Stimulated activated naive CD8-positive, alpha-beta T cell treated with anti-CD3 and anti-CD28 coated beads, Interleukin-15, Interleukin-2, amounts not matched to agents 100 ng/mL and 50 ng/mL, for 24 hours (primary cell): ENCODE results near the gene PPP2R5E.
A peak's percentile ranks its signal among the peaks of the same experiment; 100 is the strongest.
"Not testable (repeated sequence)": the region's sequence is repeated elsewhere in the genome, so short reads cannot be mapped to it uniquely, and the experiment has no call there.

ENCODE experiments used
- H3K27ac Mint-ChIP-seq: one replicate; pipeline ENCODE4 v1.8.0; 2021; ENCODE audit warnings: mild to moderate bottlenecking, mixed read lengths
- H3K27me3 Mint-ChIP-seq: one replicate; pipeline ENCODE4 v1.8.0; 2021; ENCODE audit warnings: mixed read lengths
- H3K36me3 Mint-ChIP-seq: one replicate; pipeline ENCODE4 v1.8.0; 2021; ENCODE audit warnings: low read depth, mixed read lengths
- H3K4me1 Mint-ChIP-seq: one replicate; pipeline ENCODE4 v1.8.0; 2021; ENCODE audit warnings: low read depth, mixed read lengths
- H3K4me3 Mint-ChIP-seq: one replicate; pipeline ENCODE4 v1.8.0; 2021; ENCODE audit warnings: mild to moderate bottlenecking, mixed read lengths
- H3K9me3 Mint-ChIP-seq: one replicate; pipeline ENCODE4 v1.8.0; 2021; ENCODE audit warnings: mixed read lengths

PPP2R5E gene

DNA sequence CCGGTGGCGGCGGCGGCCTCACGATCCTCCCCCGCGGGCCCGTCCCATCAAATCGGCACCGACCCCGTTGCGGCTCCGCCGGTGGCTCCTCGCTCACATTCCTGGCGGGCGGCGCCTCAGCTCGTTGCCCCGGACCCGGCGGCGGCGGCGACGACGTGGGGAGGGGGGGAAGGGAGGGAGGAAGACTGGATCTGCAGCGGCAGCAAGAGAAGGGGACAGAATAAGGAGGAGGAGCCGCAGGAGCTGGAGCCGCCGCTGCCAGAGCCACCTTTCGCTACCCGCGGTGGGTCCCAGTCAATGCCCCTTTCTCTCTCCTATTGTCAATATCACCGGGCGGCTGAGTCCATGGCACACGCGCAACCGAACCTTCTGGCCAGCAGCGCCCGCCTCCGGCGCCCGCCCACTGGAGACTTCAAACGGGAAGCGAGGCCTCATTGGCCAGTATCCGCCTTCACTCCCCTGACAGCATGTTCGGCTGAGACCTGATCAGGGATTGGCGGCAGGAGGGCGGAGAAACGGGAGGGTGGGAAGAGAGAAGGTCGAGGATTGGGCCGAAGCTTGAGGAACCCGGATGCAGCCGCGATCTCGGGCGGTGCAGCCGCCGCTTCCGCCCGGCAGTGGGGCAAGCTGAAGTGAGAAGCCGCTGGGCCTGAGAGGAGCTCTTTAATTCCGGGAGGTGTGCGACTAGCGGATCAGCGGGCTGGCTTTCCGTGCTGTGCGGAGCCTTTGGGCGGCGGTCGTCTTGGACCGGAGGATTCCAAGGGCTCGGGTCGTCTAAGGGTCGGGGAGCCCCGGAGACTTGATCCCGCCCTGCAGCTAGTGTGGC lies at the start of gene PPP2R5E:
Gene PPP2R5E, minus strand, starts transcription at position 378 of the 826 bp plus-strand sequence. CDS start 3,692 bp downstream, outside the sequence.
- Mint-ChIP-seq H3K4me1 (peaks cover 35% of the 10 kb centered on the region), H3K27me3 (no peaks in the 10 kb centered on the region), H3K36me3 (peaks cover 18% of the 10 kb centered on the region), H3K27ac (peak within 1 kb of the TSS; percentile 84), H3K9me3 (no peaks in the 10 kb centered on the region), H3K4me3 (peak within 1 kb of the TSS; percentile 92)

DNA sequence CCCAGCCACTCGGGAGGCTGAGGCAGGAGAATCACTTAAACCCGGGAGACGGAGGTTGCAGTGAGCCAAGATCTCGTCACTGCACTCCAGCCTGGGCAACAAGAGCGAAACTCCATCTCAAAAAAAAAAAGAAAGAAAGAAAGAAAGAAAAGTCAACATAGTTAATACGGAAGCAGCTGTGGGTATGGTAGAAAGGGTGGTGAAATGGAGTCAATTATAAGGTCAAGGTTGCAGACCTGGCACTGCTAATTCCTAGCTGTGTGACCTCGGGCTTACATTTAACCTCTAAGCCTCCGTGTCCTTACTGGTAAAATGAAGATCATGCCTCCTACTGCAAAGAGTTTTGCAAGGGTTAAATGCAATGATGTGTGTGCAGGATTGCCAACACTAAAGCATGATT lies 39.9 kb upstream of the PPP2R5E start:
- H3K9me3 Mint-ChIP-seq, H3K27me3 Mint-ChIP-seq, H3K36me3 Mint-ChIP-seq, H3K4me3 Mint-ChIP-seq, H3K27ac Mint-ChIP-seq, H3K4me1 Mint-ChIP-seq: not testable (repeated sequence)

DNA sequence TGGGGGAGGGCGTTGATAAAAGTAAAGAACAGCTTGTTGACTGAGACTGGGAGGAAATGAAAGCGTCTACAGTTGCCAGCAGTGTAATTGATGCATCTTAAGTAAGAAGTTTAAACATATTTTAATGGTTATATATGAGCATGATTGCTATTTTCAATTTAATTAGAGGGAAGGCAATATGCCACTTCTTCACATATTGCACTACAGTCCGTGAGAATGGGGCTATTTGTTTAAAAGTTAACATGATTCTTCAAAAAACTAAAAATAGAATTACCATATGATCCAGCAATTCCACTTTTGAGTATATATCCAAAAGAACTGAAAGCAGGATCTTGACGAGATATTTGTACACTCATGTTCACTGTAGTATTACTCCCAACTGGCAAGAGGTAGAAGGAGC lies 38.3 kb upstream of the PPP2R5E start:
- Mint-ChIP-seq H3K9me3 (no peaks in the 10 kb centered on the region), H3K27ac (no peak overlapping the region), H3K36me3 (no peaks in the 10 kb centered on the region), H3K4me1 (no peaks in the 10 kb centered on the region), H3K4me3 (no peak overlapping the region), H3K27me3 (no peaks in the 10 kb centered on the region)

DNA sequence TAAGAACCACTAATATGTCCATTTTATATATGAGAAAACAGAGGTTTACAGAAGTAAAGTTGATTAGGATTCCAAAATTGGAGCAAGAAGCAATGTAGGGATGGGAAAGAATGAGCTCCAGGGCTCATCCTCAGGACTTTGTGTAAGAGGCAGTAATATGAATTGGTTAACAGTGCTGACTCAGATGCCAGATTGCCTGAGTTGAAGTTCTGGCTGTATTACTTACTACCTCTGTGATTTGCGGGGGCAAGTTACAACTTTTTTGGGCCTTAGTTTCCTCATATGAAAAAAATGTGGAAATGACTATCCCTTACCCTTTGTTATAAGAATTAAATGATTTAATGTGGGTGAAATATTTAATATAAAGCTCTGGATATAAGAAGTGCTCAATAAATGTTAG lies 35.1 kb upstream of the PPP2R5E start:
- Mint-ChIP-seq H3K4me3 (no peak overlapping the region), H3K27ac (no peak overlapping the region), H3K36me3 (no peaks in the 10 kb centered on the region), H3K27me3 (no peaks in the 10 kb centered on the region), H3K4me1 (no peaks in the 10 kb centered on the region), H3K9me3 (no peaks in the 10 kb centered on the region)

DNA sequence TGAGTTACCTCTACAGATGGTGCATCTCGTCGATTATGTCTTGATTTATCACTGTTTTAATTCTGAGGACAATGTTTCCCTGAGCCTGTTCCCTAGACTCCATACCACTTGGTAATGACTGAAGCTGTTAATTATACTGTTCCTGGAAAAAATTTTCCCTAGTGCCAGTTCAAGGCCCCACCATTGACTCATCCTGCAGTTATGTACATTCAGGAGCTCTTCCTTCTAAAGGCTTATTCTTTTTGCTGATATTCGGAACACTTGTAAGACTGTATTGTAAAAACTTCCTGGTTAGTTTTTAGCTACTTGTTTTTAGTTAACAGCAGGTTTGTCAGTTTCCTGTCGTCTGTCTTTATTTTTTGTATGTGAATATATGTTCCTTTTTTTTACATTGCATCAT lies 30.4 kb upstream of the PPP2R5E start:
- Mint-ChIP-seq H3K27me3 (no peaks in the 10 kb centered on the region), H3K27ac (no peak overlapping the region), H3K9me3 (no peaks in the 10 kb centered on the region), H3K4me1 (no peaks in the 10 kb centered on the region), H3K4me3 (no peak overlapping the region), H3K36me3 (no peaks in the 10 kb centered on the region)

DNA sequence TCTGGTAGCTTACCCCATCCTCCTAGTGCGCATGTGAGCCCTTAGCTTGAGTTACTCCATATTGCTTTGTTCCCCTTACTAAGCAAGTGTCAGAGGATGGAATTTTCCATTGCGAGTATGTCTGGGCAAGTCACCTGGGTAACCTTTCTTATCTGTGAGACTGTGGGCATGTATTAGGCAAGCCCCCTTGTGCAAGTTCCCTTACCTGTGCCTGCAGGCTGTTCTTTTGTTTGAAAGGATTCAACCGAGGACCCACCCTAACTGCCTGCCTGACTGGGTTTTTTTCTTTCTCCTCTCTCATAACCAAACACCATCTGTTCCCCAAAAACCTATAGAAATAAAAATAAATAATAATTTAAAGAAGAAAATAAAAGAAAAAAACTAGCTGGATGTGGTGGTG lies 22.3 kb upstream of the PPP2R5E start:
- Mint-ChIP-seq H3K27me3 (peaks cover 7% of the 10 kb centered on the region), H3K36me3 (no peaks in the 10 kb centered on the region), H3K27ac (no peak overlapping the region), H3K9me3 (no peaks in the 10 kb centered on the region), H3K4me1 (no peaks in the 10 kb centered on the region), H3K4me3 (no peak overlapping the region)

DNA sequence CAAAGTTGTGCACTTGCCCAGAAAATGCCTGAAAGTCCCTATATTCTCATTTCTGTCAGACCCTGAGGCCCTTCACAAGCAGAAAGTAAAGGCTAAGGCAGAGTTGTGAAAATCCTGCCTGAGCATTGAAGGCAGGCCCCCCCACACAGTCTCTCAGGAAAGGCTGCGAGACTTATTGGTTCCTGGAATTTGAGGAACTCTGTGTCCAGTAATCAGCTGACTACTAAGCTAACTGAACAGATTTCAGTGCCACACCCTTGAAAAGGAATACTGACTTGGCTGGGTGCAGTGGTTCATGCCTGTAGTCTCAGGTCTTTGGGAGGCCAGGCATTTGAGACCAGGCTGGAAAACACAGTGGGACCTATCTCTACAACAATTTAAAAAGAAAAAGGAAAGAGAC lies 21.1 kb upstream of the PPP2R5E start:
- Mint-ChIP-seq H3K4me1 (no peaks in the 10 kb centered on the region), H3K27me3 (peaks cover 7% of the 10 kb centered on the region)

DNA sequence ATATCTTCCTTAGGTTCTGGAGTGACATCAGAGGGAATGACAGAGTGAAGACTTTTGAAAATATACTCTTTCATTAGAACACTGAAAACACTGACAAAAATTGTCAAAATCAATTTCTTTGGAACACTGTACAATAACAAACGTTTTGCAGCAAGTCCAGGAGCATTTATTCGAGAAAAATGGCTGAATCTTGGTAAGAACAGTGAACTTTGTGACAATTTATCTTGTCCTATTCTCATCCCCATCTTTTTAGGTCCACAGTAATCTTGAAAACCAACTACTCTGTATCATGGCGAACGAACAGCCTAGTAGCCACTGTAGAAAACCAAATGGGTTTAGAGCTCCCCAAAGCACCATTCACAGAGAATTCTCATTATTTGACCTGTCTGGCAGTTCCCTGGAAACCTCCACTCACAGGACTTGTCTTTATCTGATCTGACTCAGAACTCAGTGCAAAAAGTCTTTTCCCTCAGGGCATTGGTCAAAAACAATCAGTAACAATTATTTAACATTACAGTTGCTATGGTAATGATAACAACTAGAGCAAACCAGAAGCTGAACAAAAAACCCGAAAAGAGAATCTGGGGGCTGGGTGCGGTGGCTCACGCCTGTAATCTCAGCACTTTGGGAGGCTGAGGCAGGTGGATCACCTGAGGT lies 20.3 kb upstream of the PPP2R5E start:
- no peaks in the 10 kb centered on the region for H3K4me1 Mint-ChIP-seq
- H3K27me3 Mint-ChIP-seq = peaks cover 7% of the 10 kb centered on the region
- H3K9me3 Mint-ChIP-seq = no peaks in the 10 kb centered on the region
- no peak overlapping the region for H3K27ac Mint-ChIP-seq
- H3K4me3 Mint-ChIP-seq = no peak overlapping the region
- no peaks in the 10 kb centered on the region for H3K36me3 Mint-ChIP-seq

More for the DNA sequence above, 21.1 kb upstream of the PPP2R5E start:
- no peak overlapping the region for H3K4me3 Mint-ChIP-seq
- no peaks in the 10 kb centered on the region for H3K36me3 Mint-ChIP-seq
- no peaks in the 10 kb centered on the region for H3K9me3 Mint-ChIP-seq
- no peak overlapping the region for H3K27ac Mint-ChIP-seq

DNA sequence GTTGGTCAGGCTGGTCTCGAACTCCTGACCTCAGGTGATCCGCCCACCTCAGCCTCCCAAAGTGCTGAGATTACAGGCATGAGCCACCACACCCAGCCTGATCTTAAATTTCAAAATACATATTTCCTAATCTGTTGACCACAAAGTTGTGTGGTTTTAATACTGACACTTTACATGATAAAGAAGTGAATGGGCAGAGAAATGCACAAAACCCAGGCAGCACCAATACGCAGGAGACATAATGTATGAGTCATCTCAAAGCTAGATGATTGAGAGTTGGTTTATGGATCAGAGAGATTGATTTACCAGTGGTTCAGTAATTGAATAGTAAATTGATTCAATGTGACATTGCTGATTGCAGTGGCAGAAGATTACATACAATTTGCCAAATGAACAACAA lies 19.2 kb upstream of the PPP2R5E start:
- Mint-ChIP-seq H3K4me3 (no peak overlapping the region), H3K27me3 (peaks cover 9% of the 10 kb centered on the region), H3K9me3 (no peaks in the 10 kb centered on the region), H3K27ac (no peak overlapping the region), H3K4me1 (no peaks in the 10 kb centered on the region), H3K36me3 (no peaks in the 10 kb centered on the region)

DNA sequence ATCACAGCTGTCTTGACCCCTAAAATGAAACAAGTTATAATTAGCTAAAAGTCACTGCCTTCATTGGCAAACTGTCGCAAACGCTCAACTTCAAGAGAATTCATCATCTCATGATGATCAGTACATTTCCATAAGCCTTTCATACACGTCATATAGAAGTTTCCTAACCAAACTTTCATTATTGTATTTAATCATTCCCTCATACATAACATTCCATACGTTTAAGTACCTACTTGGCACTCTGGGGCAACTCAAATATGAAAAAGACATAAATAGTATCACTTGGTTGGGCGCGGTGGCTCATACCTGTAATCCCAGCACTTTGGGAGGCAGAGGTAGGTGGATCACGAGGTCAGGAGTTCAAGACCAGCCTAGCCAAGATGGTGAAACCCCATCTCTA lies 12.4 kb upstream of the PPP2R5E start:
- peaks cover 6% of the 10 kb centered on the region for H3K4me1 Mint-ChIP-seq
- no peaks in the 10 kb centered on the region for H3K9me3 Mint-ChIP-seq
- no peak overlapping the region for H3K4me3 Mint-ChIP-seq

DNA sequence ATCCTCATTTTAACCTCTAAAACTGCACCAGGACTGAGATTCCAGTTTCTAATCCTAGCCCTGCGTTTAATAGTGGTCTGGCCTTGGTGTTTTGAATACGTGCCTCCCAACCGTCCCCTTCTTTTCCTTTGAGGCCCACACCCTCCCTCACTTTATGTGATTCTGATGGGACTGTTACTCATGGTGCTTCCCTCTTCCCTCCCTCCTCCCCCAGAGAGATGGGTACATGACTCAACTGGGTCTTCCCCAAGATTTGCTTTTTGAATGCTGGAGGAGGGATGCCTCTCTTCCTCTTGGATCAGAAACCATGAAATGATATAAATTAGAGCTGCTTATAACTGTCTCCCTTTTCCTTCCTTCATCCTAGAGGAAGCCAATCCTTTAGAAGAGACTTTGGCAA lies 8.2 kb upstream of the PPP2R5E start:
- peaks cover 6% of the 10 kb centered on the region for H3K4me1 Mint-ChIP-seq
- H3K27me3 Mint-ChIP-seq = no peaks in the 10 kb centered on the region
- no peak overlapping the region for H3K27ac Mint-ChIP-seq
- no peak overlapping the region for H3K4me3 Mint-ChIP-seq
- H3K36me3 Mint-ChIP-seq = no peaks in the 10 kb centered on the region
- no peaks in the 10 kb centered on the region for H3K9me3 Mint-ChIP-seq

More for the DNA sequence above, 12.4 kb upstream of the PPP2R5E start:
- Mint-ChIP-seq H3K27ac (peak overlapping the region; percentile 1), H3K36me3 (no peaks in the 10 kb centered on the region), H3K27me3 (peaks cover 7% of the 10 kb centered on the region)

DNA sequence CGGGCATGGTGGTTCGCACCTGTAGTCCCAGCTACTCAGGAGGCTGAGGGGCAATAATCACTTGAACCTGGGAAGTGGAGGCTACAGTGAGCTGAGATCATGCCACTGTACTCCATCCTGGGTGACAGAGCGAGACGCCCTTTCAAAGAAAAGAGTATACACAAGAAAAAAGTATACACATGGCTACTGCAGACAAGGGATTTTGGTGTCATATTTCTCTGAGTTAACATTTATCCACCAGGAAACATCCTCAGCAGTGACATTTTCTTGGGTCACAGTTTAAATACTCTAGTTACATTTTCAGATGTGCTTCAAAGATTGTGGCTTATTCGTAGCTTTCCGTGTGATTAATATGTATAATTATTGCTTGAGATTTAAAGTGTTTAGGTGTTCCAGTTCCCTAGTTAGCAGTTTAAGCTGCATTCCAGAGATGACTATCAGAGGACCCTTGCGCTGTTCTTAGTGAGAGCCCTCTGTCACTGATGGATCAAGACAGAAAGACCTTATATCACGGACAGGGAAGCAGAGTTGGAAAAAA lies 4.7 kb upstream of the PPP2R5E start:
- H3K4me3 Mint-ChIP-seq = no peak overlapping the region
- H3K9me3 Mint-ChIP-seq = no peaks in the 10 kb centered on the region
- peaks cover 18% of the 10 kb centered on the region for H3K4me1 Mint-ChIP-seq
- H3K27me3 Mint-ChIP-seq = no peaks in the 10 kb centered on the region
- H3K36me3 Mint-ChIP-seq = no peaks in the 10 kb centered on the region
- no peak overlapping the region for H3K27ac Mint-ChIP-seq

DNA sequence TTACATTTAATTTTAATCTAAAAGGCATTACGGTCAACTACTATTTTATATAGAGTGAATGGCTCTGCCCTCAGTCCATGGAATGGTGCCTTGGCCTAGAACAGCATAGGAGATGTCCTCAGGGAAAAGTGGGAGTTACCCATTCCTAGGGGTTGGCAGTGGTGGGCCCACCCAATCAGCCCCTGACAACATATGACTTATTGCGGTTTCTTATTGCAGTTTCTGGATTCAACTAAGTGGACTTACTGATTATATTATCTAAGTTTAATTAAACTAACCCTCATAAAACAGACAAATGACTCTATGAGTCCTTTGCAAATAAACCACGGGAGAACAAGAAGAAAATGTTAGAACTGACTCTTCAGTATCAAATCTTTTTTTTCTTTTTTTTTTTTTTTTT lies 2.3 kb upstream of the PPP2R5E start:
- Mint-ChIP-seq H3K36me3 (peaks cover 8% of the 10 kb centered on the region), H3K4me3 (no peak overlapping the region), H3K27me3 (no peaks in the 10 kb centered on the region), H3K27ac (no peak overlapping the region), H3K9me3 (no peaks in the 10 kb centered on the region), H3K4me1 (peaks cover 27% of the 10 kb centered on the region)

DNA sequence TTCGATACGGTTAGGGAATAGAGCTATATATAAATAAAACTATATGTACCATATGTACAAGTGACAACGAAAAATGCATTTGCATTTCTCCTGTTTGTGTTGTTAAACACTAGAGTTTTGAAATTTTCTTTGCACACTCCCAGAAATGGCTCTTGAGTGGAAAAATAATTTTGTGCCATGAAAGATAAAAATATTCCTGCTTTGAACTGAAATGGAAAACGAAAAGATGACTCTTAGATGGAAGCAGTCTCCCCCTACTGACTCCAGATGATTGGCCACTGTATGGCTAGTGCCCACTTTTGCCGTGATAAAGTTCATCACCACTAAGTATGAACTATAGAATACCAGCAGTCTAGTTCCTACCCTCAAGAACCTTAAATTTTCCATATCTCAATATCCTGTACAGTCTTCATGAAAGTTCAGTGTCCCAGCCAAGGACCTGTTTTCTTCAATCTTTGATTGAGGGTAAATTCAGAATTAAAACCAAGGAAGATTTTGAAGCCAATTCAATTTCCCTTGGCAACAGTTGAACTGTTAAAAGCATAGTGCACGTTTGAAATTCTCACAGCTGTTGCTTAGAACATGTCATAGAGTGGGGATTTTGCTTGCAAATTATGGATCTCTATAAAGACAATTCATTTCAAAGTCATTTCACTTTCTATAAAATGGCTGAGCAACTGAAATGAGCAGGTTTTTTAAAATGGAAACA lies 1.6 kb upstream of the PPP2R5E start:
- peaks cover 8% of the 10 kb centered on the region for H3K36me3 Mint-ChIP-seq
- H3K4me1 Mint-ChIP-seq = peaks cover 27% of the 10 kb centered on the region
- H3K27ac Mint-ChIP-seq = no peak overlapping the region
- no peaks in the 10 kb centered on the region for H3K9me3 Mint-ChIP-seq
- no peaks in the 10 kb centered on the region for H3K27me3 Mint-ChIP-seq
- peak overlapping the region; percentile 92 for H3K4me3 Mint-ChIP-seq

DNA sequence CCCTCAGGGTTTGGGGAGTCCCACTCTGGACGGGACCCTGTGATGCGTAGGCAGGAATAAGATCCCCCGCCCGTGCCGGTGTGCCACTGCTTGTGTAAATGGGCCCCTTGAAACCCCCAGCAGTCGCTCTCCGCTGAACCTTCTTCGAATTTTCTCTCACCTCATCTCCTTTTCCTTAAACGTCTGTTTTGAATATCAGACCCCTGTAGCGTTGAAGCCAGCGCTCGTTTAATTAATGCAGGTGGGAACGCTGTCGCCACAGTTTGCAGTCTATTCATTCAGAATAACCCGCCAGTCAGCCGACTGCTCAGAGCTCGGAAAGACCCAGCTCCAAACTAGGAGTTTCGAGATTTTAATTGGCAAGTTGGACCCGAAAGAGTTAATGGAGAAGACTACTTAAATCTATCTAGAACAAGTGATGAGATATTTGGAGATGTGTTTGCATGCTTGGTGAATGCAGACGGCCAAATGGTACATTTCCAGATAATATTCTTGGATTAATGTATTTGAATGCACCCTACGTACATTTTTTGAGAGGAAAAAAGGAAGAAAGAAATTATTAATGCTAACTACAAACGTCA lies 739 bp upstream of the PPP2R5E start:
- no peaks in the 10 kb centered on the region for H3K9me3 Mint-ChIP-seq
- H3K27me3 Mint-ChIP-seq = no peaks in the 10 kb centered on the region
- H3K36me3 Mint-ChIP-seq = peaks cover 17% of the 10 kb centered on the region
- H3K4me3 Mint-ChIP-seq = peak overlapping the region; percentile 92
- peaks cover 35% of the 10 kb centered on the region for H3K4me1 Mint-ChIP-seq
- H3K27ac Mint-ChIP-seq = peak overlapping the region; percentile 84
